ENCODE measurements around the gene PPM1L. TPM values are rescaled to one million over a fixed set of nuclear protein-coding genes. Genes with fewer than 3 reads are reported as not detected.

Gene PPM1L
- total RNA-seq, 2 donors from 2014 or later: 7.6 to 13.7 TPM

- Histone ChIP-seq H3K4me3 (no peak overlapping the region), H3K36me3 (replicated peaks in 1 of 2; ENCODE audit: insufficient read depth in 1 of 2, low read depth in 2 of 2) (no peaks in the 10 kb centered on the region), H3K9me3 (no peaks in the 10 kb centered on the region), H3K27me3 (no peaks in the 10 kb centered on the region), H3K27ac (no peak overlapping the region), H3K4me1 (no peaks in the 10 kb centered on the region)
- ATAC-seq: no peak
- no peak for TF ChIP-seq POLR2A (IDR thresholded peaks at IDR 0.05)
- TF ChIP-seq, protein P1, sequence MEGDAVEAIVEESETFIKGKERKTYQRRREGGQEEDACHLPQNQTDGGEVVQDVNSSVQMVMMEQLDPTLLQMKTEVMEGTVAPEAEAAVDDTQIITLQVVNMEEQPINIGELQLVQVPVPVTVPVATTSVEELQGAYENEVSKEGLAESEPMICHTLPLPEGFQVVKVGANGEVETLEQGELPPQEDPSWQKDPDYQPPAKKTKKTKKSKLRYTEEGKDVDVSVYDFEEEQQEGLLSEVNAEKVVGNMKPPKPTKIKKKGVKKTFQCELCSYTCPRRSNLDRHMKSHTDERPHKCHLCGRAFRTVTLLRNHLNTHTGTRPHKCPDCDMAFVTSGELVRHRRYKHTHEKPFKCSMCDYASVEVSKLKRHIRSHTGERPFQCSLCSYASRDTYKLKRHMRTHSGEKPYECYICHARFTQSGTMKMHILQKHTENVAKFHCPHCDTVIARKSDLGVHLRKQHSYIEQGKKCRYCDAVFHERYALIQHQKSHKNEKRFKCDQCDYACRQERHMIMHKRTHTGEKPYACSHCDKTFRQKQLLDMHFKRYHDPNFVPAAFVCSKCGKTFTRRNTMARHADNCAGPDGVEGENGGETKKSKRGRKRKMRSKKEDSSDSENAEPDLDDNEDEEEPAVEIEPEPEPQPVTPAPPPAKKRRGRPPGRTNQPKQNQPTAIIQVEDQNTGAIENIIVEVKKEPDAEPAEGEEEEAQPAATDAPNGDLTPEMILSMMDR (IDR thresholded peaks at IDR 0.05): no peak
- WGBS, 2 donors: 94 to 95% methylated on average over 2 of the region's 2 CpGs
- no peak for DNase-seq
- intact Hi-C loops (cut with DNase I): no loop called here
Measured at GRCh38 chr3:160857476-160858119, 101.6 kb downstream of the PPM1L start.

DNA sequence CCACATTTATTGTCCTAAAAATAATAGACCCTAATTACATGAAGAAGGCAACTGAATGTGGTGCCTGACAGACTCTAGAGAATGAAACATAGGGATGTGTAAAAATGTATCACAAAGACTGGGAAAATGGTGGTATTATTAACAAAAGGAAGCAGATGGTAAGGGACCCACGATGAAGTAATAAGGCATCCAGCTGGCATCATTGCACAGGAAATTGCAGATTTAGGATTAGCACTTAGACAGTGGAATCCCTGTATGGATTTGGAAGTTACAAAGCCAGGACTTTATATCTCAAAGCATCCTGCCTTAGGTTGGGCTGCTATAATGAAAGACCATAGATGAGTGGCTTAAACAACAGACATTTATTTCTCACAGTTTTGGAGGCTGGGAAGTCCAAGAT, 104.3 kb downstream of the PPM1L start:
- H3K9me3 ChIP-seq: no peaks in the 10 kb centered on the region

DNA sequence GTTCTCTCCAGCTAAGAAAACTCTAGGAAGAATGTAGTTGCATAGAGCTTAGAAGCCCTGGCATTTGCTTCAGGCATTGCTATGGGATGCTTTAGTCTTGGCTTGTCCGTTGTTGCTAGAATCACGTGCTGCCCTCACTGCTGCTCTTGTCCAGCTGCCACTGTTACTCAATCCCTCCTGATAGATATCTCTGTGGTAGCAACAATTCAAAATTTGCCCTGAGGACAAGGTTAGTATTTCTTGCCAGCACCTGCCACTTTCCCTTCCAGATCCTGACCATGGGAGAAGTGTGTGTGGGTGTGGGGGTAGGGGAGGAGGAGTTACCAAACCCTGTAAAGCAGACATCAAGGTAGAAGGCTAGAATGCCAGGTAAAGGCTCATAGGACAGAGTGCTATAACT, 113.8 kb downstream of the PPM1L start:
- intact Hi-C loops (cut with DNase I): no loop called here
- peak overlapping the region; percentile 46 to 83 (median 66) for H3K27ac ChIP-seq
- no peaks in the 10 kb centered on the region for H3K36me3 ChIP-seq (replicated peaks in 1 of 2; ENCODE audit: insufficient read depth in 1 of 2, low read depth in 2 of 2)
- peaks cover 13% of the 10 kb centered on the region for H3K4me1 ChIP-seq
- no peaks in the 10 kb centered on the region for H3K9me3 ChIP-seq
- 33 to 36% methylated on average over 2 of the region's 2 CpGs for WGBS, 2 donors
- peak in 1 of 3 donors; percentile 44 for TF ChIP-seq POLR2A (IDR thresholded peaks at IDR 0.05)
- TF ChIP-seq, protein P1 (IDR thresholded peaks at IDR 0.05): no peak
- no peaks in the 10 kb centered on the region for H3K27me3 ChIP-seq
- DNase-seq (peak; percentile 66 to 85 (median 73)), ATAC-seq (peak; percentile 97)
- no peak overlapping the region for H3K4me3 ChIP-seq

More for the DNA sequence above, 104.3 kb downstream of the PPM1L start:
- no peak for DNase-seq
- TF ChIP-seq POLR2A (IDR thresholded peaks at IDR 0.05): no peak
- TF ChIP-seq, protein P1 (IDR thresholded peaks at IDR 0.05): no peak
- no peak overlapping the region for H3K4me3 ChIP-seq
- WGBS, 2 donors: 69 to 71% methylated on average over 1 of the region's 1 CpG
- H3K27me3 ChIP-seq: no peaks in the 10 kb centered on the region
- H3K36me3 ChIP-seq (replicated peaks in 1 of 2; ENCODE audit: insufficient read depth in 1 of 2, low read depth in 2 of 2): no peaks in the 10 kb centered on the region
- H3K27ac ChIP-seq: no peak overlapping the region
- no peak for ATAC-seq
- intact Hi-C loops (cut with DNase I): no loop called here
- H3K4me1 ChIP-seq: no peaks in the 10 kb centered on the region

DNA sequence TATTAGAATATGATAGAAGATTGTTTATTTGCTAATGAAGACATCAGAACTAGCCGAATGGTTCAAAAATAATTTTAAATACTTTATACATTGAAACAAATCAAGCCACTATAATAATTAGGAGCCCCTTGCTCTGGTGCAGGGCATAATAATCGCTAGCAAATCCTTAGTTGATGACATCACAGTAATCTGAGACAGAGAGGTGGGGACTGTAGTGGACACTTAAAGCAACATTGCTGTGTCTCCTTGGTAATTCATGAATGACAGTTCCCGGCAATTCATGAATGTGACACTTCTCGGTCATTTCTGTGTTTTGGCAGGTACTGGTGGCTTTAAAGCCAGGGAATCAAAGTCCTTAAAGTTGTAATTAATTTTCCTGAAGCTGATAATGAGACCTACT, 114.3 kb downstream of the PPM1L start:
- DNase-seq (peak in 3 of 4 donors; percentile 16 to 60 (median 29)), ATAC-seq (peak; percentile 87)
- no peaks in the 10 kb centered on the region for H3K9me3 ChIP-seq
- H3K4me3 ChIP-seq: no peak overlapping the region
- TF ChIP-seq POLR2A (IDR thresholded peaks at IDR 0.05): no peak
- 20 to 42% methylated on average over 4 of the region's 4 CpGs for WGBS, 2 donors
- no peaks in the 10 kb centered on the region for H3K27me3 ChIP-seq
- peak overlapping the region; percentile 46 to 83 (median 66) for H3K27ac ChIP-seq
- intact Hi-C loops (cut with DNase I): no loop called here
- no peaks in the 10 kb centered on the region for H3K36me3 ChIP-seq (replicated peaks in 1 of 2; ENCODE audit: insufficient read depth in 1 of 2, low read depth in 2 of 2)
- peaks cover 13% of the 10 kb centered on the region for H3K4me1 ChIP-seq

- H3K36me3 ChIP-seq (replicated peaks in 1 of 2; ENCODE audit: insufficient read depth in 1 of 2, low read depth in 2 of 2): no peaks in the 10 kb centered on the region
- DNase-seq (no peak), ATAC-seq (no peak)
- intact Hi-C loops (cut with DNase I): no loop called here
- TF ChIP-seq, protein P1 (IDR thresholded peaks at IDR 0.05): no peak
- no peak for TF ChIP-seq POLR2A (IDR thresholded peaks at IDR 0.05)
- H3K4me1 ChIP-seq: peaks cover 17% of the 10 kb centered on the region
- H3K27me3 ChIP-seq: no peaks in the 10 kb centered on the region
- H3K4me3 ChIP-seq: no peak overlapping the region
- H3K9me3 ChIP-seq: no peaks in the 10 kb centered on the region
- H3K27ac ChIP-seq: no peak overlapping the region
Measured at GRCh38 chr3:160874736-160875135, 118.7 kb downstream of the PPM1L start.
